GM18520 (cell line): ENCODE data around the gene ZDHHC11B.
"Not testable (repeated sequence)": the region's sequence is repeated elsewhere in the genome, so short reads cannot be mapped to it uniquely, and the experiment has no call there.

Source experiments
- ATAC-seq: cut with Tn5 transposase; IDR thresholded peaks from one replicate; pipeline ENCODE4 v1.9.1; 2021; ENCODE audit not compliant: unreplicated experiment

The ZDHHC11B gene

DNA sequence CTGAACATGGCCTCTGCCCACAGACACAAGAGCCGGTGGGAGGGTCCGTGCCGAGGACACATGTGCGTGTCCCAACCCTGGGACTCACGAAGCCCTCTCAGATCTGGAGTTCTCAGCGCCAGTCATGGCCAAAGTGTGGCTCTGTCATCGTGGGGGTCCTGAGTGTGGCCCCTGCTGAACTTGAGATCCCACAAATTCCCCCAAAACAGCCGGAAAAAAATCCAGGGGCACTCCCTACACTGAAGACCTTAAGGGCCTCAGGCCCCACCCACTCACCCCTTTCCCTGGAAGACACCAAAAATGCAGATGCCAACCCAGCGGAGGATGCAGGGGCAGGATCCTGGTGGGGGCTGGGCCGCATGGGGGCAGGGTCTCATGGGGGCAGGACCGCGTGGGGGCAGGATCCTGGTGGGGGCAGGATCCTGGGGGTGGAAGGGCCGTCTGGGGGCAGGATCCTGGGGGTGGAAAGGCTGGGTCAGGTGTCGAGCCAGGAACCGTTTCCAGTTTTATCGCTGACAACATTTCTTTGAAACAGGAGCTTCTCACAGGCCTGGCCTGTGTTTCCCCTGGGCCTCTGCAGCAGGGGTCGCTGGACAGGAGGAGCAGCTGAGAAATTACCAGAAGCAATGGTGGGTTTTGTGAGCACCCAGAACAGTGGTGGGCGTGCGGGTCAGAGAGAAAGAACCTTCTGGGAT, 13.3 kb downstream of the ZDHHC11B start:
- ATAC-seq: not testable (repeated sequence)

DNA sequence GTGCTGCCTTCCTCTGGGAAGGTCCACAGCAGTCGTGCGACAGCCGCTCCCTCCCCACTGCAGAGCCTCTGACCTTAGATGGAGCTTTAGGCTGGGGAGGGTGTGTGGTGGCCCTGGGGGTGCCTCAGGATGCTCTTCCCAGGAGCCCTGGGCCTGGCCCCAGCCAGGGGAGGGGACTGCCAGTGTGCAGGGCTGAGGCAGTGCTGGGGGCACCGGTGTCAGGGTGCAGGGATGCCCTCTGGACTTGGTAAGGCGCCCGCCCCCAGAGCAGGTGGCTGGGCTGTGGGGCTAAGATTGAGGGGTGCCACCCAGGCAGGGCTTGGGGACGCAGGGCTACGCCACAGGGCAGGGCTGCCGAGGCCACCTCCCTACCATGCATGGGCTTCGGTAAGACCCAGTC, 13.9 kb downstream of the ZDHHC11B start:
- ATAC-seq: not testable (repeated sequence)

DNA sequence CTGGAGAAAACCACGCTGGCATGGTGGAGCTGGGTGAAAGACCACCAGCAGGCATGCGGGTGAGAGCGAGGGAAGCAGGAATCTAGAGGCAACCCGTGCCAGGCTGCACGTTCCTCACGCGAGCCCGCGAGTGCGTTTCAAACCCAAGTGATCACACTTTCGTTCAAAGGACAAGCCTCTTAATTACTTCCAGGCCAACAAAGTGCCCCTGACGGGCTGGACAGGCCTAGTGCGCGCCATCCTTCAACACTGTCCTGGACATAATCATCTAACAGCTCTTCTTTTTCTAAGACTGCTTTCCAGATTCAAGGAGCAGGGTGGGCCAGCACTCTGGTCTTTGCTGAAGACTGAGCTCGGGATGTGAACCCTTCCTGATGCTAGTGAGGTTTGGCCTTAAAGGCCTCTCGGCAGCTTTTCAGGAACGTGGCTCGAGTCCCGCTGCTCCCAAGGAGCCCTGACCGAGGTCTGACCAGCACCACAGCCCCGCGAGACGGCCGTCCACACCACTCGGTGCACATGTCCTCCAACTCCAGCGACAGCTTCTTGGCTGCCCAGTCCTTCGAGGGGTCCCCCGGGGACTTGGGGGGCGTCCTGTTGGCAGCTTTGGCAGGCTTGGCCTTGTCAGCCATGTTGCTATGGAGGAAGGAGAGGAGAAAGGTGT, 14.9 kb downstream of the ZDHHC11B start:
- ATAC-seq: not testable (repeated sequence)

DNA sequence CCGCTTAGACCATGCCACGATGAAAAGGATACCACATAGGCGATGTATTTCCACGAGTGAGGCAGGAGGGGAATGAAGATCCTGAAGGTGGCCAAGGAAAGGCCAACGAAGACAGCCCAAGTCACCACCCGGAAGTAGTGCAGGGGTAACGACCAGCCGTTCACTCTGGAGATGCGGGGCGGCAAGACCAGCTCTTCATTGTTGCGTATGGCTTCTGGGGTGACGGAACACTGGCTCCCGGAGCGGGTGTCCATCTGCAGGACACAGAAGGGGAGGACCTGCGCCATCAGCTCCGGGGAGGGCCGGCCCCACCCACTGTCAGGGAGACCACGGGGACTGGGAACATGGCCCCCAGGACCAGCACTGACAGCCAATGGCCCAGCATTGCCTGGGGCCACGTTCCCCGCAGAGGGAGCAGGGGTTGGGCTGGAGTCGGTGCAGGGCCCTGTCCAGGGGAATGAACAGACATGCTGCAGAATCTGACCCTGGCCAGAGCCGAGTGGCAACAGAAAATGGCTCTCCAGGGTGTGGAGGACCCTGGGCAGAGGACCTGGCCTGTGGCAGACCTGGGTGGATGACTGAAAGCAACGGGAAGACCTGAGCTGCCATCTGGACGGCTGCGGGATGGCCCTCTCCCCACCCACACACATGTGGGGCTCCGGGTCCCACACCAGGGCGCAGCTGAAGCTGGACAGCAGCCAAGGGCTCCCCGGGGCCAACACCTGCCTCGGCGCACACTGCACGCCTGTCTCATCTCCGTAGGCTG, 17.7 kb downstream of the ZDHHC11B start:
- no peak for ATAC-seq

DNA sequence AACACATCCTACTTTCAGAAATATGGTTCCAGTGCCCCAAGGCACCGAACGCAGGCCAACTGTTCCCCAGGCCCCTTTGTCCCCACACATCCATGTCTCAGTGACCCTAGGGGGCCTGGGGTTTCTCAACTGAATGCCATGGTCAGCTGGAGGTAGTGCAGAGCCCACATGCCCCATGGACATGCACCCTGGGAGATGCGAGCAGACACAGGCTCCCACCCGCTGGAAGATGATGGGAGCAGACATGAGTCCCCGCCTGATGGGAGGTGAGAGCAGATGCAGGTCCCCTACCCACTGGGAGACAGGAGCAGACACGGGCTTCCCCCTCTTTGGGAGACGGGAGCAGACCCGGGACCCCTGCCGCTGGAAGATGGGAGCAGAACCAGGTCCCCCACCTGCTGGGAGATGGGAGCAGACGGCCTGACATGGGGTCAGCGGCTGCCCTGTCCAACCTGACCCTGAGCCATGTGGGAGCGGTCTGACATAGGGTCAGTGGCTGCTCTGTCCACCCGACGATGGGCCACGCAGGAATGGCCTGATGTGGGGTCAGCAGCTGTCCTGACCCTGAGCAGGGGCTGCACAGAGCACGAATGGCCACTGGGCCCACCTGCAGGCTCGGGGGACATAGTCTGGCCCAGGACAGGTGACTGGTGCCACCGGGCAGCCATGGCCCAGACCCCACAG, 18.4 kb downstream of the ZDHHC11B start:
- ATAC-seq: no peak

DNA sequence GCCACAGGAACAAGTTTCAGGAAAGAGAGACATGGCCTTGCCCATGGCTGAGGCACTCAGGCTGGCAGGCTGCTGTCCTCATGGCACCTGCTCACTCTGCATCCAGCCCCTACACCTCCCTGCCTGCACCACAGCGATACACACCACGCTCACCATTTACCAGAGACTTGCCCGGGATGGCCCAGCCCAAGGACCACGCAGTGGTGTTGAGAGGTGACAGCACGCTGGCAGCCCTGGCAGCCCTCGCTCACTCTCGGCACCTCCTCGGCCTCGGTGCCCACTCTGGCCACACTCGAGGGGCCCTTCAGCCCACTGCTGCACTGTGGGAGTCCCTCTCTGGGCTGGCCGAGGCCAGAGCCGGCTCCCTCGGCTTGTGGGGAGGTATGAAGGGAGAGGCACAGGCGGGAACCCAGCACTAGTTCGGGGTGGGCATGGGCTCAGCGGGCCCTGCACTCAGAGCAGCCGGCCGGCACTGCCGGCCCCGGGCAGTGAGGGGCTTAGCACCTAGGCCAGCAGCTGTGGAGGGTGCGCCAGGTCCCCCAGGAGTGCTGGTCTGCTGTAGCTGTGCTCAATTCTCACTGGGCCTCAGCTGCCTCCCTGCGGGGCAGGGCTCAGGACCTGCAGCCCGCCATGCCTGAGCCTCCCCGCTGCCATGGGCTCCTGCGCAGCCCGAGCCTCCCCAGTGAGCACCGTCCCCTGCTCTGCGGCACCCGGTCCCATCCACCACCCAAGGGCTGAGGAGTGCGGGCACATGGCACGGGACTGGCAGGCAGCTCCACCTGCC, 20.3 kb downstream of the ZDHHC11B start:
- no peak for ATAC-seq

DNA sequence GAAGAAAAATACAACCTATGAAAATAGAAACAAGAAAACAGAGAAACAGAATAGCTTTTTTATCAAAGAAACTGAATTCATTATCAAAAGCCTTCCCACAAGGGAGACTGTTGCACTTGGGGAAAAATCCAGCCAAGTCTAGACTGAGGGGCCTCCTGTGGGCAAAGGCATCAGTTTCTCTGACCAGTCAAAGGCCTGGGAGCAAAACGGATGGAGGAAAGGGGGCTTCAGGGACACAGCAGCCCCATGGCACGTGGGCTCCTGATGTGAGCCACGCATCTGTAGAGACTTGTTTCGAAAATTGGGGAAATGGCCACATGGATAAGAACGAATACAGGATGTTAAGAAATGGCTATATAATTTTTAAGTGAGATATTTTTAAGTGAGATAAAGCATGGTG, 21.1 kb downstream of the ZDHHC11B start:
- no peak for ATAC-seq

DNA sequence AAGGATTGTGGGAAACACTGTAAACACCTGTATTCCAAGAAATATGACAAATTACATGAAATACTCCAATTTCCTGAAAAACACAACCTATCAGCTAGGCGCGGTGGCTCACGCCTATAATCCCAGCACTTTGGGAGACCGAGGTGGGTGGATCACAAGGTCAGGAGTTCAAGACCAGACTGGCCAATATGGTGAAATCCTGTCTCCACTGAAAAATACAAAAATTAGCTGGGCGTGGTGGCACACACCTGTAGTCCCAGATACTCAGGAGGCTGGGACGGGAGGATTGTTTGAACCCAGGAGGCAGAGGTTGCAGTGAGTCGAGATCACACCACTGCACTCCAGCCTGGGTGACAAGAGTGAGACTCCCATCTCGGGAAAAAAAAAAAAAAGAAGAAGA, 21.5 kb downstream of the ZDHHC11B start:
- not testable (repeated sequence) for ATAC-seq

DNA sequence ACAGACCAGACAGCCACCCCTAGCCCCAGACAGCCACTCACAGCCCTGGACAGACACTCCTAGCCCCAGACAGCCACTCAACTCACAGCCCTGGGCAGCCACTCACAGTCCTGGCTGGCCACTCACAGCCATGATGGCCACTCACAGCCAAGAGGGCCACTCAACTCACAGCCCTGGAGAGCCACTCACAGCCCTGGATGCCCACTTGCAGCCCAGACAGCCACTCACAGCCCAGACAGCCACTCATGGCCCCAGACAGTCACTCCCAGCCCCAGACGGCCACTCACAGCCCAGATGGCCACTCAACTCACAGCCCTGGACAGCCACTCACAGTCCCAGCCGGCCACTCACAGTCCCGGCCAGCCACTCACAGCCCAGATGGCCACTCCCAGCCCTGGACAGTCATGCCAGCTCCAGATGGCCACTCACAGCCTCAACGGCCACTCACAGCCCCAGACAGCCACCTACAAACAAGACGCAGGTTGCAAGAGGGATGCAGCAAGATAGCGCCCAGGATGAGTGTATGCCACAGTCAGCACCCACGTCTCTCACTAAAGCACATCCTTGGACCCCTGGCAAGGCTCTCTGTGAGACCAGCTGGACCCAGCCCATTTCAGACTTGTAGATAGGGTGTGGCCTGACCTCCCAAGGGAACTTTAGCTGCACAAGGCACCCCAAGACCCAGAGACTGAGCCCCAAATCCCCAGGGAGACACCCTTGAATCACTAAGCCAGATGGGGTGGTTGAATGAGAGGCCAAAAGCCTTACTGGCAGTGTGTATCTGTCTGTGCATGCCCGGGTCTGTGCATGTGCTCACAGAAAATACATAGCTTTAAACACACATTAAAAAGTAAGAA, 22.4 kb downstream of the ZDHHC11B start:
- ATAC-seq: no peak

DNA sequence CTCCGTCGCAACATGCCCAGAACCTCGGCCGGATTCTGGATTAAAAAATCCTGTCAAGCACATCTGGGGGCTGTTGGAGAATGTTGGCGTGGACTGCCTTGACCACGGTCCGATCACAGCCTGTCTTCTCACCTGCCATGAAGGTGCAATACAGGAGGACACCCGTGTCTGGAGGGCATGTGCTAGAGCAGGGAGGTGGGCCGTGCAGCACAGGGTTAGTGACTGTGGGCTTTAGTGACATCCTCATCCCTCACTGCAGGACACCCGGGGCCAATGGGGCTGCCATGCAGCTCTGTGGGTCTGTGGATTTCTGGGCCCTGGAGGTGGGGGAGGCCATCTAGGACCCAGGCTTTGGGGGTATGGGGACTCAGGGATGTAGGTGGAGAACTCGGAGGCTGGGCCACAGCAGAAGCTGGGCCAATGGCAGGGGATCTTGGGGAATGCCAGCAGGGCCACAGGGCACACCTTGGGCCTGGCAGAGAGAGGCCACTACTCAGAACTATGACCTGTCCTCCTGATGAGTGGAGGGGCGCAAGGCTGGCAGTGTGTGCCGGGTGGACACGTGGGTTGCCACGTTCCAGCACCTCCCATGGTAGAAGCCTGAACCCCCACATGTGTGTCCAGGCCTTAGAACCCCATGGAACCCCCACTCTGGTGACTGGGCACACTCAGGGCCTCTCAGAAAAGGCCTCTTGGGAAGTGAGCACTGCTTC, 23.3 kb downstream of the ZDHHC11B start:
- no peak for ATAC-seq

DNA sequence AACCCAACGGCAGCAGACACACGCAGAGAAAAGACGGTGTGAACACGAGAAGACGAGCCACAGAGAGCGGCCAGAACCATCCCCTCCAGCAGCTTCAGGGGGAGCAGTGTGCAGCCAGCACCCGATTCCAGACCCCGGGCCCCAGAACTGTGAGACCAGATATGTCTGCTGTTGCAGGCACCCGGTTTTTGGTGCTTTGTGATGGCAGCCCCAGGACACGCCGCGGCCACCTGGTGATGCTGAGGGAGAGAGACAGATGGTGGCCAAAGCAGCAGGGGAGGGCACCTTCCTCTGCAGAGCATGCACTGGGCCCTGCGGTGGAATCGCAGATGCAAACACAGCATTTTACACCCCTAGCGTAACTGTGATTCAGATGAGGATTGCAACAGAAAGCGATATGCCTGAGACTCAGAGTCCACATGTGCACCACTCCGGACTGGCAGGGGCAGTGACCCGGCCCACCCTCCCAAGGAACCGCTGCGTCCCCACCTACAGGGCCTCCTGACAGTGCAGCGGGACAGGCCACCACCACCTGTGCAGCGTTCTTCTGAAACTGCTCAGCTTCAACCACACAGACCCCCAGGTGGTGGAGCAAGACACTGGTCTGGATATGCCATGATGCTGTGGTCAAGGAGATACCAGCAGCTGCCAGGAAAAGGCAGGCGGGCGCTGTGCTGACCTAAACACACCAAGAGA, 24.0 kb downstream of the ZDHHC11B start:
- no peak for ATAC-seq

DNA sequence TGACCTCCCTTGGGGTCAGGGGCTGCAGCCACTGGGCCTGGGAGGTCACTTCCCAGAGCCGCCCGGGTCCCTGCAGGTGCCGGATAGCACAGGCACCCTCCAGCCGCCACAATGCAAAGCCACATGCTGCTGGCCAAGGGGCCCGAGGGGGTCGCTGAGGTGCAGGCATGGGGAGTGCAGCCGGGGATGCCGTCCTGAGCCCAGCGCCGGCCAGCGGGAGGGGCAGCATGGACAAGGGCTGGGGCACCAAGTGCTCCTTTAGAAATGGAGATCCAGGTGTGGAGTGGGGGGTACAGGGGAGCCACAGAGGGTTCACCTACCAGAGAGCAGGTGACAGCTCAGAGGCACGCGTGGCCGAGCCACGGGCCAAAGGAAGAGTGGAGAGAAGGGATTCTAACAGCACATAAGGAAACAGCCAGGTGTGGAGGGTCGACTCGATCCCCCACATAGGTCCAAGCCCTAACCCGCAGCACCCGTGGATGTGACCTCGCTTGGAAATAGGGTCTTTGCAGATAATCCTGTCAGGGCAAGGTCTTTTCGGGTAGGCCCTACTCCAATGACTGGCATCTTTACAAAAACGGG, 24.7 kb downstream of the ZDHHC11B start:
- no peak for ATAC-seq

DNA sequence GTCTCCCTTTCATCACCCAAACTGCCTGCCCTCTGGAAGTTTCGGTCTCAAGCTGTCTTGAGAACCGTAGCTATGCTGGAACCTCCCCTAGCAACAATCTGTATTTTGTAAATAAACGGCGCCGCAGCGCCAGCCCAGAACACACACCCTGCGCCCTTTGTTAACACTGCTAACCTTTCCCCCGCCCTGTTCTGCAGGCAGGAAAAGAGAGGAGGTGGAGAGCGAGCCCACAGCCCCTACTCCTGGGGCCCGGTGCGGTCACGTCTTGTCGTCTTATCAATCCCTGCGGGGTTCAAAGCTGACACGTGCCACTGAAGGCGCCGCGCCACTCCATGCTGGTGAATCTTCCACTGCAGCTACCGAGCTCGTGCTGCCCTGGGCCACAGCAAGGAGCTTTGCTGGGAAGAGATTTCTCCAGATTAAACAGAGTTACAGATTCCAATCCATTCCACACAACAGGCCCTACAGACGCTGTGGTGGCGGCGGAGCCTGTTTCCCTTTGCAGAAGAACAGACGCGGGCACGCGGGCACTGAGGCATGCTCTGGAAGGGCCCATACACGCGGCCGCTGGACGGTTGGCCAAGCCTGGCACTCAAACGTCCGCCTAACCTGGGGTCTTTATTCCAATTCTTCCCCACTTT, 25.3 kb downstream of the ZDHHC11B start:
- no peak for ATAC-seq

DNA sequence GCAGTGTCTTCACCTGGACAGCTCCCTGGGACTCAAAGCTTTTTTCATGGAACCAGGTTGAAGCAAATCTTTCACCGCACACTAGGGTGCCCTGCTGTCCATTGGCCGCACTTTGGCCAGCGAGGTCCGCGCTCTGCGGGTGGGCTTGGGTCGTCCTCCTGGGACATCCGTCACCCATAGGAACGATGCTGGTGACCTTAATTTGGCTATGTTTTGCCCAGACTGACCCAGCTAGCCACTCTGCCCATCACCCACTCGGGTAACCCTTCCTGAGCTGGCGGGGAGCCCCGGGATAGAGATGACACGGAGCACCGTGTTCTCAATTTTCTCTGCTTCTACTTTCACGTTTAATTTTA, 25.9 kb downstream of the ZDHHC11B start:
- ATAC-seq: no peak

DNA sequence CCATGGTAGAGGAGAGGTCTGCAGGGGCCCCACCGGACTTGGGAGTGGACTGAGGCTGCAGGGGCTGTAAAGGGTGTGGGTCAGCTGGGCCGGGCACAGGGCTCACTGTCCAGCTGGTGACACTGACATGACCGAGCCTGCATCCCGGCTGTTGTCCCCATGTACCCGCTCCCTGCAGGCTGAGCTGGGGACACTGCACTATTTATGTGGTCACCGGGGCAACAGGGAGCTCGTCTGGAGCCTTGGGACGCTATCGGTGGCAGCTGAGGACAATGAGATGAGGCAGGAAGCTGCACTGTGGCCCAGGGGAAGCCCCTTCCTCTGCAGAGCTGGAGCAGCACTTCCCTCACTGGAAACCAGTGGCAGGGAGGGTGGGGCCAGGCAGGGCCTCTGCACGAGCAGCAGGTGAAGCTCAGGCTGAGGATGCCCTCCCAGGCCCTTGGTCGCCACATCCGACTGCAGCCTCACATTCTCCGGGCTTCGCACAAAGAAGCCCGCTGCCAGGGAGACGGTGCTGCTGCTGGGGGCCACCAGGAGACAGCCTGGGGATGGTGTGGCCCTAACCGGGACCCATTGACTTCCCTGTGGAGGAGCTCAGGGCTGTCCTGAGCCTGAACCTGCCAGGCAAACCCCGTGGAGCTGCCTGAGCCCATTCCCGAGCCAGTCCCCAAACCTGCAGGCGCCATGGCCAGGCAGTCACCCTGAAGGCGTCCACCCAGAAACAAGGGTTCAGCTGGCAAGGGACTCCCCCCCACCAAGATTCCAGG, 26.4 kb downstream of the ZDHHC11B start:
- ATAC-seq: no peak

DNA sequence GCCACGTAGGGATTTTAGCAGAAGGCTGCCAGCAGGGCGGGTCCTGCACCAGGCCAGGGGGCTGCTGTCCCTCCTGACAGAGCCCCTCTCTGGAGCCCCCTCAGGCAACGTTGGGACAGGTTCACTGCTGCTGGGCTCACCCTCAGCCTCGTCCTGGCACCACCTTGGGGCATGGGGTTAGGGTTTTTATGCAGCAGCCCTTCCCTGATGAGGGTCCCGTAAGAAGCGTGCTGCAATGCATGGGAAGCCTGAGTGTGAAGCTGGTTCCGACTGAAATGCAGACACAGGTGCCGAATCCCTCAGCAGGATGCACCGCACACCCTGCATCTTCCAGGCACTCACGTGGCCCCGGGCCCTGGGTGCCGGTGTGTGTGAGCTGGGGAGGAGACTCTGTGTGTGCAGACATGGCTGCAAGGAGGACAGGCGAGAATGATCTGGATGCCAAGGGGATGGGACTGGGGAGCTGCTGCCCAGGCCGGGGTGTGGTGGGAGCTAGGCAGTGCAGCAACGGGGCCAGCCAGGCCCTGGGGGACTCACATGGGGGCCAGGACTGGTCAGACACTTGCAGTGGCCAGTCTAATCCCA, 27.1 kb downstream of the ZDHHC11B start:
- ATAC-seq: no peak
